AG04450 (cell line): ENCODE results near the gene EMD. TPM values are rescaled to one million over a fixed set of nuclear protein-coding genes. Genes with fewer than 3 reads are reported as not detected.
A peak's percentile ranks its signal among the peaks of the same experiment; 100 is the strongest.
"Not testable (repeated sequence)": the region's sequence is repeated elsewhere in the genome, so short reads cannot be mapped to it uniquely, and the experiment has no call there.

ENCODE experiments used
- CTCF ChIA-PET: fragments of 300-600, 350-600 bp; formaldehyde crosslinking; extraction: SDS; loops from one replicate; lab custom pipeline; 2022; ENCODE audit warnings: antibody characterized with exemption, inconsistent platforms; lab: Charles Lee
- POLR2A ChIA-PET: fragments of 350-600 bp; formaldehyde crosslinking; extraction: SDS; loops from one replicate; lab custom pipeline; 2021; ENCODE audit warnings: antibody characterized with exemption, inconsistent platforms; lab: Yijun Ruan, JAX
- DNase-seq: peaks from one replicate; pipeline ENCODE4 v3.0.0-alpha.2; 2011; ENCODE audit warnings: low read depth, low spot score
- H3K27ac ChIP-seq: one replicate; pipeline ENCODE4 v1.5.1; 2012; ENCODE audit warnings: low read depth, low read length, control low read depth
- H3K27me3 ChIP-seq: one replicate; pipeline ENCODE4 v1.6.0; 2012; ENCODE audit warnings: low read length; ENCODE audit not compliant: control insufficient read depth, insufficient read depth
- H3K4me3 ChIP-seq: 2 replicates; pipeline ENCODE4 v1.5.1; 2011; ENCODE audit warnings: mild to moderate bottlenecking, low read depth, low read length, control low read depth
- H3K9me3 ChIP-seq: 2 replicates; pipeline ENCODE4 v1.5.1; 2012; ENCODE audit warnings: low read length; ENCODE audit not compliant: control insufficient read depth, insufficient read depth
- polyA minus RNA-seq: library from RNA; depleted of rRNA, polyadenylated mRNA; stranded (reverse); fragments of >200 nt; gene quantifications from 2 replicates; pipeline ENCODE4 v1.2.3, GENCODE V29; 2011; rRNA and poly(A)+ RNA removed
- polyA plus RNA-seq: library from polyadenylated mRNA; depleted of rRNA; stranded (reverse); fragments of >200 nt; gene quantifications from 2 replicates; pipeline ENCODE4 v1.2.3, GENCODE V29; 2011; rRNA removed
- TF ChIP-seq, protein P1 (sequence below): IDR thresholded peaks from 2 replicates; pipeline ENCODE4 v1.5.1; 2011; ENCODE audit warnings: low read depth, low read length, control low read depth, inconsistent platforms

EMD gene
- polyA plus RNA-seq = 30.2 and 30.8 TPM in 2 replicates
- polyA minus RNA-seq = 32.1 and 34.1 TPM in 2 replicates

DNA sequence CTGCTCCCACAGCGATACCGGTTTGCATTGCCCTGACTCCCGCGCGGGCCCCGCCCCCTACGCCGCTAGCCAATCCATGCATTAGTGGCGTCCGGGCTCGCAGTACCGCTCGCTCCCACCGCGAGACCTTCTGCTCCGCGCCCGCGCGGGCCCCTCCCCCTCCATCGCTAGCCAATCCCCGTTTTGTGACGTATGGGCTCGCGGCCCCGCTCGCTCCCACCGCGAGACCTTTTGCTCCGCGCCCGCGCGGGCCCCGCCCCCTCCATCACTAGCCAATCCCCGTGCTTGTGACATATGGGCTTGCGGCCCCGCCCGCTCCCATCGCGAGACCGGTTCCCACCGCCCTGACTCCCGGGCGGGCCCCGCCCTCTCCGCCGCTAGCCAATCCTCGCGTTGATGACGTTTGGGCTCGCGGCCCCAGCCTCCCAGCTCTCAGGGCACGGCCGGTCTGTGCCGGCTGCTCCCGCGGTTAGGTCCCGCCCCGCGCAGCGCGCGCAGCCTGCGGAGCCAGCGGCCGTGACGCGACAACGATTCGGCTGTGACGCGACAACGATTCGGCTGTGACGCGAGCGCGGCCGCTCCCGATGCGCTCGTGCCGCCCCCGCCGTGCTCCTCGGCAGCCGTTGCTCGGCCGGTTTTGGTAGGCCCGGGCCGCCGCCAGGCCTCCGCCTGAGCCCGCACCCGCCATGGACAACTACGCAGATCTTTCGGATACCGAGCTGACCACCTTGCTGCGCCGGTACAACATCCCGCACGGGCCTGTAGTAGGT lies at the start of gene EMD:
EMD (plus strand) TSS at position 497 of the 770 bp plus-strand sequence; CDS start at position 687, 190 bp downstream.
- peak; percentile 95 for DNase-seq
- H3K4me3 ChIP-seq = peak within 1 kb of the TSS; percentile 63
- H3K9me3 ChIP-seq = no peaks in the 10 kb centered on the region
- H3K27ac ChIP-seq = peak within 1 kb of the TSS; percentile 86
- ChIA-PET POLR2A (interaction anchor here (0.6 to 1.5 kb wide), 2 partner anchors 9 to 66 kb away, joined by 4 to 16 read pairs; no protein-coding TSS in a partner anchor), CTCF (no interaction called here)
- TF ChIP-seq, protein P1, sequence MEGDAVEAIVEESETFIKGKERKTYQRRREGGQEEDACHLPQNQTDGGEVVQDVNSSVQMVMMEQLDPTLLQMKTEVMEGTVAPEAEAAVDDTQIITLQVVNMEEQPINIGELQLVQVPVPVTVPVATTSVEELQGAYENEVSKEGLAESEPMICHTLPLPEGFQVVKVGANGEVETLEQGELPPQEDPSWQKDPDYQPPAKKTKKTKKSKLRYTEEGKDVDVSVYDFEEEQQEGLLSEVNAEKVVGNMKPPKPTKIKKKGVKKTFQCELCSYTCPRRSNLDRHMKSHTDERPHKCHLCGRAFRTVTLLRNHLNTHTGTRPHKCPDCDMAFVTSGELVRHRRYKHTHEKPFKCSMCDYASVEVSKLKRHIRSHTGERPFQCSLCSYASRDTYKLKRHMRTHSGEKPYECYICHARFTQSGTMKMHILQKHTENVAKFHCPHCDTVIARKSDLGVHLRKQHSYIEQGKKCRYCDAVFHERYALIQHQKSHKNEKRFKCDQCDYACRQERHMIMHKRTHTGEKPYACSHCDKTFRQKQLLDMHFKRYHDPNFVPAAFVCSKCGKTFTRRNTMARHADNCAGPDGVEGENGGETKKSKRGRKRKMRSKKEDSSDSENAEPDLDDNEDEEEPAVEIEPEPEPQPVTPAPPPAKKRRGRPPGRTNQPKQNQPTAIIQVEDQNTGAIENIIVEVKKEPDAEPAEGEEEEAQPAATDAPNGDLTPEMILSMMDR = no peak
- no peaks in the 10 kb centered on the region for H3K27me3 ChIP-seq

DNA sequence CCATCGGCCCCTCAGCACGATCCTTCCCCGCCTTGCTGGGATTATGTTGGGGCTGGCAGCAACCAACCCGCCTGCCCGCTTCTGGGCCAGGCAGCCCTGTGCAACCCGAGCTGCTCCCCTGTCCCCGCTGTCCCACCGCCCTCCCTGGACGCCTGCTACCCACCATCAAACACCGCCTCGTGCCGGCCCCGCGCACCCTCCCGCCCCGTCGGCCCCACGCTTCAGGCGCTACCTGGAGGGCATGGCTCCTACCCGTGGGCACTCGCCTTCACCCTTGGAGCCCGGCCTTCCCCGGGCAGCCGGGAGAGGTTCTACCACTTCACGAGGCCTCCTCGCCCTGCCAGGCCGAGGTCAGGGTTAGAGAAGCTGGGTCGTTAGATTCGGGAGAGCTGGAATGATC lies 46.5 kb upstream of the EMD start:
- TF ChIP-seq, protein P1 = no peak
- Histone ChIP-seq H3K27ac (no peak overlapping the region), H3K27me3 (peaks cover 10% of the 10 kb centered on the region), H3K9me3 (no peaks in the 10 kb centered on the region), H3K4me3 (no peak overlapping the region)
- ChIA-PET CTCF (no interaction called here), POLR2A (no interaction called here)
- DNase-seq = no peak

DNA sequence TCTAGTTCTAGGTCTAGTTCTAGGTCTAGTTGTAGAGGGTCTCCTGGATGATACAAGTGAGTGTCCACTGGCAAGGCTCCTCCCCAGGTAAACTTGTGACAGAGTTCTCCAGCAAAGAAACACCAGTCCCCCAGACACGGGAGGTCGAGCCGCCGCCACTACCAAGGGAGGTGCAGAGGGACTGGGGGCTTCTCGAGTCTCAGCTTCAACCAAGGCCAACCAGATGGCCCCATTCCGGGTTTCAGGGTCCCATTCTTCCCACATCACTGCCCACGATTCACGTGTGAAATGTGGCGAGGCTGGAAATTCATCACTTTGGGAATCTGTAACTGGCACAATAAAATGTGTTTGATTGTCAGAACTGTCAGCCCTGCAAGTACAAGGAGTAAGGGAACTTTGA lies 46.0 kb upstream of the EMD start:
- TF ChIP-seq, protein P1 = no peak
- CTCF ChIA-PET = no interaction called here
- POLR2A ChIA-PET = no interaction called here
- H3K9me3 ChIP-seq = no peaks in the 10 kb centered on the region
- no peak overlapping the region for H3K4me3 ChIP-seq
- DNase-seq = no peak
- H3K27ac ChIP-seq = no peak overlapping the region
- H3K27me3 ChIP-seq = peaks cover 5% of the 10 kb centered on the region

DNA sequence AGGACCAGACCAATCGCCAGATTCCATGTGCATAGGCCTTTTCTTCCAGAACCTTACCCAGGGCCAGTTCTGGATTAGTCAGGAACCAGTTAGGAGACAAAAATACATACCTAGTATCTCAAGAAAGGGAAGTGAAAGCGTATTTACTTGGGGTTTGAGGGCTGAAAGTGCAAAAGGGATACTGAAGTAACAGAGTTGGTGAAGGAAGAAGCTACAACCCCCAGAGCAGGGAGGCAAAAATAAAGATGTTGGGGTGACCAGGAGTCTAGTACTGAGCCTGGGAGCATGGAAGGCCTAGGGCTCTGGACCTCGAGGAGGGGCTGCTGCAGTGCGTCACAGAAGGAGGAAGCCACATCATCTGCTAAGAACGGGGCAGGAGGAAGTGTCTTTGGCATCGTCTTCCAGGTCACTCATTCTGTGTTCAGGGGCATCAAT lies 45.2 kb upstream of the EMD start:
- Histone ChIP-seq H3K27me3 (peaks cover 4% of the 10 kb centered on the region), H3K4me3 (no peak overlapping the region), H3K9me3 (no peaks in the 10 kb centered on the region), H3K27ac (no peak overlapping the region)
- TF ChIP-seq, protein P1 = no peak
- no peak for DNase-seq
- ChIA-PET CTCF (no interaction called here), POLR2A (no interaction called here)

DNA sequence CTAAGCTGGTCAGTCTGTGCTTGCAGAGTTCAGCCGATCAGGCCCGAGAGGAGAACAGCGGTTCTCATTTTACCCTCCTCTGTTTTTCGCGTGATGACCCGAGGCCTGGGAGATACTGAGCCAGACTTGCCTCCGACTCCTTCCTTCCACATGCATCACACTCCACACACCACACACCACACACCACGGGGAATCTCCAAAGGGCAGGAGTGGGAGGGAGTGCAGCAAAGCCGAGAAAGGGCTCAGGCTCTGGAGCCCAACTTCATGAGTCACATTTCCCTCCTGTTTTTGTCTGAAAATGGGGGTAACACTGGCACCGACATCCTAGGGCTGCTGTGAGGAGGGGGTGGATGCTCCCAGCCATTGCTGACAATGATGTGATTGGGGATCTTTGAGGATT lies 44.6 kb upstream of the EMD start:
- CTCF ChIA-PET = no interaction called here
- no peak for DNase-seq
- Histone ChIP-seq H3K27me3 (no peaks in the 10 kb centered on the region), H3K9me3 (no peaks in the 10 kb centered on the region), H3K4me3 (no peak overlapping the region), H3K27ac (no peak overlapping the region)
- POLR2A ChIA-PET = no interaction called here
- TF ChIP-seq, protein P1 = no peak

DNA sequence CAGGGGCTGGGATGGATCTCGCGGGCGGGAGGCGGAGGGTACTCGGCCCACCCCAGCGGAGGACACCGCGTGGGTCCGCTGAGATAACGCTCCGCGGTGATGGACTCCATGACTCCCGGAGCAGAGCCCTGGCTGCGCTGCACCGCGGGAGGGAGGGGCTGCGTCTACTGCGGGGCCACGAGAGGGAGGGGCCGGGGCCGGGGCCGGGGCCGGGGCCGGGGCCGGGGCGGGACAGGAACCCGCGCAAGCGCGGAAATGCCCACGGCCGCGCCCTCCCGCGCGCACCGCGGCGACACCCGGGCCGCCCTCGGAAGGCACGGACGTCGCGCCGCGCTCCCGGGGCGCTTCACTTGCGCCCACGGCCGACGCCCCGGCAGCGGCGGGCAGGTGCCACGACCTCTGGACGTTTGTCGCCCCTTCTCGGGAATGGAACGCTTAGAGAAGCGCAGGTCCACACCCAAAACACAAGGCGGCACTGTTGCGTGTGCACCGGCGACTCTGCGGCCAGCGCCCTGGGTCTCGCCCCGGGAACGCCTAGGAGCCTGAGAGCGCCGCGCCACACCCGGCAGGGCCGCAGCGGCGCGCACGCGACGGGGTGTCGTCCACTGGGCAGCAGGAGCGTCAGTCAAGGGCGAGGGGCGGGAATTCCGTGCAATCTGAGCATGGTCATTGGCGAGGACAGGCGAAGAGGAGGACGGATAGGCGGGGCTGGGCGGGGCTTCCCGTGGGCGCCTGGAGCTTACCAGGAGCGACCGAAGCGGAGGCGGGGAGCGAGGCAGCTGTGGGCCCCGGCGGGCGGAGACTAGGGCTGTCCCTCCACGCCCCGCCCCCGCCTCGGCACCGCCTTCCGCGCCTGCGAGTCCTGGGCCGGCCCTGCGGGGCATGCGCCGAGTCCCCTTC lies 37.4 kb upstream of the EMD start:
- CTCF ChIA-PET, DNase-seq, POLR2A ChIA-PET, H3K27ac ChIP-seq, H3K4me3 ChIP-seq, H3K9me3 ChIP-seq, H3K27me3 ChIP-seq: not testable (repeated sequence)

DNA sequence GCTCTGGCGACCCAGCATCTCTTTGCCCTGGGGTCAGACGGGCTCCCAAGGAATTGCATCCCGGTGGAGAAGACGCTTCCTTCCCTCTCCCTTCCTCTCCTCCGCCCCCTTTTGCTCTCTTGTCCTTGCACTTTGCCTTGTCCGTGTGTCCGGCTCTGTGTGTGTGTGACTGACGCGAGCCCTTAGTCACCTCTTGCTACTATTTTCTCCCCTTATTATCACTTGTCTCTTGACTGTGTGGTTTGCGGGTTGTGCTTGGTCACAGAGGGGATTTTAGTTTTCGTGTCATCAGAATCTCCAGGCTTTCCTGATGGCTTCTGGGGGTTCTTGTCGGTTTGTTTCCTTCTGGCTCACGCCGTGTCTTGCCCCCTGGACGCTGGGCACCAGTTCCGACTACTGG lies 36.0 kb upstream of the EMD start:
- DNase-seq, CTCF ChIA-PET, H3K9me3 ChIP-seq, H3K4me3 ChIP-seq, POLR2A ChIA-PET, H3K27ac ChIP-seq, H3K27me3 ChIP-seq: not testable (repeated sequence)
